ENCODE results near the gene VPS13C.
A peak's percentile ranks its signal among the peaks of the same experiment; 100 is the strongest.
"Not testable (repeated sequence)": the region's sequence is repeated elsewhere in the genome, so short reads cannot be mapped to it uniquely, and the experiment has no call there.

VPS13C gene

DNA sequence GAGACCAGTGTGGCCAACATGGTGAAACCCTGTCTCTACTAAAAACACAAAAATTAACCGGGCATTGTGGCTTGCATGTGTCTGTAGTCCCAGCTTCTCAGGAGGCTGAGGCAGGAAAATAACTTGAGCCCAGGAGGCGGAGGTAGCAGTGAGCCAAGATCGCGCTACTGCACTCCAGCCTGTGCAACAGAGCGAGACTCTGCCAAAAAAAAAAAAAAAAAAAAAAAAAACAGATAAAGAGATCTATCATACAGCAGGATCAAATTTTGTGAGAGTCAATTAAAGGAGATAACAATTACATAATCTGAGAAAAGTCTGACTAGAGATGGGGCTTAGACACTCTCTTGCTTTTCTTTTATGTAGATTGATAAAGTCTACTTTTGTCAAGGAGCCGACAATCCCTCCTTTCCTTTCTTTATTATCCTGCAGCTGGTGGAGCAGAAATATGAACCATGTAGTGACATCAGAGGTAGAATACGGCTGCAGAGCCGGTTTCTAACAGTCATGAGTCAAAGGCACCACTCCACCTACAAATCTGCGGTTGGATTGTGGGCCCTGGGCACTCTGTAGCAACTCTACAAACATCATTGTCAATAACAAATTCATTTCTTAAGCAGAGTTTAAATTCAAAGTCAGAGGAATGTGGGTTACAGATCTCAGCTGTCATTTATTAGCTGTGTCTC is 15.5 kb upstream of the VPS13C start:
- no peak for DNase-seq

DNA sequence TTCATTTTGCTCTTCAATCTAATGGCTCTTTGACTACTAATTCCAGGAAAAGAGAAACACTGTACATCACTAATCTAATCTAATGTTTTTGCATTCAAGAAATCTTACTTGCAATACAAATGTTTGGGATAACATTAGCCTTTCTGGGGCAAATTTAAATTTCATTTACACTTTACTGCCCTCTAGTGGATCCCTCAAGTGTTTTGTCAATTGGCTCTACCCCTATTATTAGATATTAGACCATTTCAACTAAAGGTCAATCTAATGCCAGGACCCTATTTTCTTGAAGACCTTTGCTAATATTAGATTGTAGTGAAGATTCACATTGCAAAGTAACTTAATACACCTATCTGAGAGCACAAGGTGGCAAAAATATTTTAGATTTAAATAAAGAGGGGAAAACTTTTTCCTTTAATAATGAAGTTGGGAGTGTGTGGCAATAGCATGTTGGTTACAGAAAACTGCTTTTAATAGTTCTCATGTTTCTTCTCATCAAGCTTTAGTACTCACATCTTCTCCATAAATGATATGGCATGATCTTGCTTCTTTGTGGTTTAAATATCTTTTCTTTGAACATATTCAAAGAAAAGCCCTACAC is 11.6 kb upstream of the VPS13C start:
- peak; percentile 46 for DNase-seq

DNA sequence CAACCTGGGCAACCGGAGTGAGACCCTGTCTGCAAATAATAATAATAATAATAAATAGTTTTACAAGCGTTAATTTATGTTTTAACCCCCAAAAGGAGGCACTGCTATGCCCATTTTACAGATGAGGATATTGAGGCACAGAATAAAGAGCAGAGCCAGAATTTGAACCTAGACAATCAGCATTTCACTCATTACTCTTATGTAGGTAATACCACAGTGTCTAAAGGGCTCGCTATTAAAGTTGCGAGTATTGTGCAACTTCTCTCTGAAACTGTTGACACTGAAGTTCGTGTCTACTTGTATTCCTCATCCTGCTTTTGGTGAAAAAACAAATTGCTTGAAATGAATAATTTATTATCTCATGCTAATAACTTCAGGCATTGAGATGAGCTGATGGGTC is 9.3 kb upstream of the VPS13C start:
- no peak for DNase-seq

- peak; percentile 51 for DNase-seq
Observed at GRCh38 chr15:62068810-62069167, 8.5 kb upstream of the VPS13C start.

DNA sequence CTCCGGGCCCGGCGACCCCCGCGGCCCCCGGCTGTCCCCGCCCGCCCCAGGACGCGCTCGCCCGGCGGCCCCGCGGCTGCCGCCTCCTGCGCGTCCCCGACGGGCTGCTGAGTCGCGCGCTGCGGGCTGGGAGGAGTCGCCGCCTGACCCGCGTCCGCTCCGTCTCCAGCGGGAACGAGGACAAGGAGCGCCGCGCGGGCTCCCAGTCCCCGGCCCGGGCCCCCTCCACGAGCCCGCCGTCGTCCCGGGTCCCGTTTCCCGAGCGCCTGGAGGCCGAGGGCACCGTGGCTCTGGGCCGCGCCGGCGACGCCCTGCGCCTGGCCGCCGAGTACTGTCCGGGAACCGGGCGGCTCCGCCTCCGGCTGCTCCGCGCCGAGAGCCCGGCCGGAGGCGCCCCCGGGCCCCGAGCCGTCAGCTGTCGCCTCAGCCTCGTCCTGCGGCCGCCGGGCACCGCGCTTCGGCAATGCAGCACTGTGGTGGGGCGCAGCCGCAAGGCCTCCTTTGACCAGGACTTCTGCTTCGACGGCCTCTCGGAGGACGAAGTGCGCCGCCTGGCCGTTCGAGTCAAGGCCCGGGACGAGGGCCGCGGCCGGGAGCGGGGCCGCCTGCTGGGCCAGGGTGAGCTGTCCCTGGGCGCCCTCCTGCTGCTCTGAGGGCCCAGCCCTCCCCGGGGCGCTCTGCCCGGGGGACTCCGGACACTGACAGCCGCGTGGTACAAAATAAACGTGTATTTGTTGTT is 8.0 kb upstream of the VPS13C start:
- DNase-seq = peak; percentile 27

DNA sequence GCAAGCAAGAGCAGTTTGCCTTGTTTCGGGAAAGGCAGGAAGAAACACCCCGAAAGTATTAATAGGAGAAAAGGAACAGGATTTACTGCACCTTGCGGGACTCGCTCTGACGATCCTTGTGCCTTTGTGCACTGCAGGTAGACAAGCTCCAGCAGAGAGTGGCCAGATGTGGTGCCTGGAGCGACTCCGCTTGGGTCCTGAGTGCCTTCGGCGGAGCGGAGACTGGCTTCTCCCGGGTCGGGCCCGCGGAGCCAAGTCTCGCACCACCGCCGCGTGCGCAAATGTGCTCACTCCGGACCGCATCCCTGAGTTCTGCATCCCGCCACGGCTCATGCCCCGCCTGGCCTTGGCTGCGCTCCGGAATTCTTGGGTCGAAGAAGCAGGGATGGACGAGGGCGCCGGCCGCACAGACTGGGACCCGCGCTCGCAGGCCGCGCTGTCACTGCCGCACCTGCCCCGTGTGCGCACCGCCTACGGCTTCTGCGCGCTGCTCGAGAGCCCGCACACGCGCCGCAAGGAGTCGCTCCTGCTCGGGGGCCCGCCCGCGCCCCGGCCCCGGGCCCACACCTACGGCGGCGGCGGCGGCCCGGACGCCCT is 7.3 kb upstream of the VPS13C start:
- no peak for DNase-seq

GRCh38 chr15:62066663-62067447 is 6.6 kb upstream of the VPS13C start, which contains the start of gene C2CD4A:
C2CD4A (plus strand) TSS chr15:62066977; CDS start chr15:62067614, 637 bp downstream.
- no peak for DNase-seq

DNA sequence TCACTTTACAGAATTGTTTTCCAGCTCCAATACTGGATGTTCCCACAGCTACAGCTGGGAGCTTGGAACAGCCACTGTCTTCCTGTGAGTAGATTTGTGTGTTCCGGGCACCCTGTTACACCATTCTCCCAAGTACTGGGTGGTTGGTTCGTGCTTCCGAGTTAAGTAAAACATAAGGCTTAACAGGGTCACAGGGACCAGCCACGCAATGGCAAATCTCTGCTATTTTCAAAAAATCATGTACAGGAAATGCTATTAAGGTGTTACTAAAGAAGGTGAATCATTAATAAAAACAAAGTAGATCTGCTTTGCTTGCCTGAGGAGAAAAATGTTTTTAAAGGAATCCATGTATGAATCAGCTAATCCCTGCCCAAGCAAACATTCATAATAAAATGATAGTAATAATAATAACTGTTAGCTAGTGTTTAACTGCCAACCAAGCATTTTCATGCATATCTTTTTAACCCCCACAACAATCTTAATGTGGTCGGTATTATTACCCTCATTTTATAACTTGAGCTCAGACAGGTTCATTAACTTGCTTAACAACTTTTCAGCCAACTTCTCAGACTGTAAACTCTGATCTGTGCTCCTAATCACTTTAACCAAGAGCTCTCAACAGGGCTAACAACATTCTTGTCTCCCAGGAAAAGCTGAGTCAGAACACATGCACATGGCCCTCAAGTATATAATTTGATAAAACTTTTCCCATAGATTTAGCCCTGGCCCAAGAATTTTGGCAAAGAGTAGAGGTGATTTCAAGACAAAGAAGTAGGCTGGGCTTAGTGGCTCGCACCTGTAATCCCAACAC is 3.8 kb upstream of the VPS13C start:
- peak; percentile 58 for DNase-seq

GRCh38 chr15:62060896-62061280 is 641 bp upstream of the VPS13C start:
- no peak for DNase-seq

GRCh38 chr15:62059816-62060112 is 483 bp downstream of the VPS13C start:
- peak; percentile 64 for DNase-seq

- DNase-seq = peak; percentile 19
Observed at GRCh38 chr15:62059108-62059815, 985 bp downstream of the VPS13C start.

- no peak for DNase-seq
Observed at GRCh38 chr15:62058327-62059028, 1.8 kb downstream of the VPS13C start.

- DNase-seq = no peak
Observed at GRCh38 chr15:62057341-62057980, 2.8 kb downstream of the VPS13C start.

DNA sequence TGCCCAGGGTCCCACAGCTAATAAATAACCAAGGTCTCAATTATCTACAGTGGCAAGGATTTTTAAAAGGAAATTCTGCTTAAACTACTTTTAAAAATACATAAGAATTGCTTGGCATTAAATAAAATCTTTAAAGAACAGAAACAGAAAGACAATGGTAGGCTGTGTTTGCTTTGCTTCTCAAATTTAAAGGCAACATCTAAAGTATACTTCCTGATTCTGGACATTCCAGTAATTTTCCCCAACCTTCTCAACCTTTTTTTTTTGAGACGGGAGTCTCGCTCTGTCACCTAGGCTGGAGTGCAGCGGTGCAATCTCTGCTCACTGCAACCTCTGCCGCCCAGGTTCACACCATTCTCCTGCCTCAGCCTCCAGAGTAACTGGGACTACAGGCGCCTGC is 5.3 kb downstream of the VPS13C start:
- no peak for DNase-seq

DNA sequence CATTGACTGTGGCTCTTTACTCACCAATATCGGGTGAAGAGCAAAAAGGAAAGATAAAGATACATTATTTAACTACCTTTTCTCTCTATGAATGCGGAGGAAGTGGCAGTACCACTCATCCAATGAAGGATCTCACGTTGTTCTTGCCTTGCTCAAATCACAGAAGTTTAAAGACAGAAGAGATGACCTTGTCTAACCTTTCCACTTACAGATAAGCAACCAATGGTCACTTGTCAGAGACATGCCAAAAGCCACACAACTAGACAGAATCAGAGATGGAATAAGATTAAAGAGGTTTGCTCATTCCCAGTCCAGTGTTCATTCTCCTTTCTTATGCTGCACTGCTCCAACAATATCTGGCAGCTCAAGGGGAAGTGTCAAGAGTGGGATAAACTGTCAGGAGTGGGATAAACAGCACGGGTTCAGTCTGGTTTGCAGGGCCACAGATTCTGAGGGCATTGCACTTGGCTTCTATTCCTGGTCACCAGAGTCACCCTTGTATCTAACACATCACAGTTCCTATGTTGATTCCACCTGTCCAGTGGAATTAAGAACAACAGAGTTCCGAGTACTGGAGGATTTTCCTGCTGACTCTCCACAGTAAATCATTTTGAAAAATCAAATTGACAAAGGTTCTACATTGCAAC is 6.7 kb downstream of the VPS13C start:
- DNase-seq = no peak

- no peak for DNase-seq
Observed at GRCh38 chr15:62052713-62053112, 7.5 kb downstream of the VPS13C start.

DNA sequence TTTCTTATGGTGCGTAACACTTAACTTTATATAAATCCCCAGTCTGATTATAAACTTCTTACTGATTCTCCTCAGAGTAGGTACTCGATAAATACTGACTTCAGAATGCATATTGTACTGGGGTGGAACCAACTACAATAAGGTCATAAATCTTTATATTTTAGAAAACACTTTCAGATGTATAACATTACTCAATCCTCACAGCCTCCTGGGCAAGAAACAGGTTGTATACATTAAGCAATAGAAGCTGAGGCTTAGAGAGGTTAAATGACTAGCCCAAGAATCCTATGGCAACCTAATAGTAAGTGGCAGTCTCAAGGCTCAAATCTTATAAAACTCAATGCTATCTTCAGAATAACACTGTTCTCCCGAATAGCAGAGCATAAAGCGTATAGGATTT is 9.1 kb downstream of the VPS13C start:
- no peak for DNase-seq

- DNase-seq = no peak
Observed at GRCh38 chr15:62050115-62050514, 10.1 kb downstream of the VPS13C start.

DNA sequence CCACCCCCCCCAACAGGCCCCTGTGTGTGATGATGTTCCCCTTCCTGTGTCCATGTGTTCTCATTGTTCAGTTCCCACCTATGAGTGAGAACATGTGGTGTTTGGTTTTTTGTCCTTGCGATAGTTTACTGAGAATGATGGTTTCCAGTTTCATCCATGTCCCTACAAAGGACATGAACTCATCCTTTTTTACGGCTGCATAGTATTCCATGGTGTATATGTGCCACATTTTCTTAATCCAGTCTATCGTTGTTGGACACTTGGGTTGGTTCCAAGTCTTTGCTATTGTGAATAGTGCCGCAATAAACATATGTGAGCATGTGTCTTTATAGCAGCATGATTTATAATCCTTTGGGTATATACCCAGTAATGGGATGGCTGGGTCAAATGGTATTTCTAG is 12.0 kb downstream of the VPS13C start:
- DNase-seq = not testable (repeated sequence)

DNA sequence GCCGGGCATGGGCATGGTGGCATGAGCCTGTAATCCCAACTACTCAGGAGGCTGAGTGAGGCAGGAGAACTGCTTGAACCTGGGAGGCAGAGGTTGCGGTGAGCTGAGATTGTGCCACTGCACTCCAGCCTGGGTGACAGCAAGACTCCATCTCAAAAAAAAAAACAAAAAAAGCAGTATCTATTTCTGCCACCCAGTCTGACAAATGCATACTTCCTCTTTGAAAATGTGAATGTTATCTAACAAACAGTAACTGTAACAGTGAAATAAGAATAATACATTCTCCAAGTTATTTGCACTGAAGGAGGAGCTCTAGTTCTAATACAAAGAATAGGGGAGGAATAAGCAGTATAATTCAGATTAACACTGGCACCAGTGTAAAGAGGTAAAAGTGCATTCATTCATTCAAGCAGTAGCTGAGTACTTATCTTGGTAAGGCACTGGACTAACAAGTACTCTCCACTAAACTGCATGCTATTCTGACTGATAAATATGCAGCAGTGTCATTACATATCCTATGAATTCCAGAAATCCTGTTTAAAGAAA is 12.9 kb downstream of the VPS13C start:
- no peak for DNase-seq

Data from HCEC 1CT (cell line).